GM21619 (cell line): ENCODE measurements around the gene SOWAHA.
"Not testable (repeated sequence)": the region's sequence is repeated elsewhere in the genome, so short reads cannot be mapped to it uniquely, and the experiment has no call there.

Experiments used
- ATAC-seq: cut with Tn5 transposase; IDR thresholded peaks from one replicate; pipeline ENCODE4 v1.9.1; 2021; ENCODE audit not compliant: unreplicated experiment

Gene SOWAHA

GRCh38 chr5:132777209-132778069, 35.7 kb upstream of the SOWAHA start, which contains the start of gene SEPTIN8:
Gene SEPTIN8, minus strand, starts transcription at chr5:132777239. Its CDS starts 102 bp downstream, at chr5:132777137.
- peak; percentile 61 for ATAC-seq

- no peak for ATAC-seq
Measured at GRCh38 chr5:132778129-132778528, 35.0 kb upstream of the SOWAHA start.

GRCh38 chr5:132778856-132779255, 34.2 kb upstream of the SOWAHA start:
- ATAC-seq = no peak

- no peak for ATAC-seq
Measured at GRCh38 chr5:132779961-132780360, 33.1 kb upstream of the SOWAHA start.

GRCh38 chr5:132780577-132780976, 32.5 kb upstream of the SOWAHA start:
- ATAC-seq = no peak

- ATAC-seq = no peak
Measured at GRCh38 chr5:132781029-132781428, 32.1 kb upstream of the SOWAHA start.

GRCh38 chr5:132782101-132782500, 31.0 kb upstream of the SOWAHA start:
- no peak for ATAC-seq

- ATAC-seq = no peak
Measured at GRCh38 chr5:132785365-132785764, 27.7 kb upstream of the SOWAHA start.

GRCh38 chr5:132785864-132786263, 27.2 kb upstream of the SOWAHA start:
- ATAC-seq = no peak

GRCh38 chr5:132787076-132787475, 26.0 kb upstream of the SOWAHA start:
- no peak for ATAC-seq

- ATAC-seq = no peak
Measured at GRCh38 chr5:132788508-132788907, 24.6 kb upstream of the SOWAHA start.

GRCh38 chr5:132788990-132789886, 23.9 kb upstream of the SOWAHA start:
- no peak for ATAC-seq

GRCh38 chr5:132790201-132790865, 22.8 kb upstream of the SOWAHA start:
- ATAC-seq = no peak

GRCh38 chr5:132791026-132791425, 22.1 kb upstream of the SOWAHA start:
- ATAC-seq = no peak

- no peak for ATAC-seq
Measured at GRCh38 chr5:132797651-132798050, 15.5 kb upstream of the SOWAHA start.

- ATAC-seq = no peak
Measured at GRCh38 chr5:132799392-132799791, 13.7 kb upstream of the SOWAHA start.

- ATAC-seq = no peak
Measured at GRCh38 chr5:132800545-132800944, 12.6 kb upstream of the SOWAHA start.

GRCh38 chr5:132802044-132802684, 10.9 kb upstream of the SOWAHA start:
- no peak for ATAC-seq

- ATAC-seq = not testable (repeated sequence)
Measured at GRCh38 chr5:132802685-132803066, 10.4 kb upstream of the SOWAHA start.

GRCh38 chr5:132804219-132804618, 8.9 kb upstream of the SOWAHA start:
- not testable (repeated sequence) for ATAC-seq

- ATAC-seq = not testable (repeated sequence)
Measured at GRCh38 chr5:132805872-132806271, 7.2 kb upstream of the SOWAHA start.
